DMS53 treated with DMSO at 0.1 percent for 48 hours (cell line): ENCODE data around the gene RNGTT.
"Not testable (repeated sequence)": the region's sequence is repeated elsewhere in the genome, so short reads cannot be mapped to it uniquely, and the experiment has no call there.

Source experiments
- DNase-seq: peaks from one replicate; lab custom pipeline; 2025; ENCODE audit not compliant: unreplicated experiment; lab: John Stamatoyannopoulos, UW

RNGTT gene

DNA sequence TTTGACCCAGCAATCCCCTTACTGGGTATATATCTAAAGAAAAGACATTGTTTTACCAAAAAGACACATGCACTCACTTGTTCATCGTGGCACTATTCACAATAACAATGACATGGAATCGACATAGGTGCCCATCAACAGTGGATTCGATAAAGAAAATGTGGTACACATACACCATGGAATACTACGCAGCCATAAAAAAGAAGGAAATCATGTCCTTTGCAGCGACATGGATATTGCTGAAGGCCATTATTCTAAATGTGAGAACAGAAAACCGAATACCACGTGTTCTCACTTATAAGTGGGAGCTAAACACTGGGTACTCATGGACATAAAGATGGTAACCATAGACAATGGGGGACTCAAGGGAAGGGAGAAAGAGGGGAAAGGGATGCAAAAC, 222.3 kb downstream of the RNGTT start:
- DNase-seq: no peak

DNA sequence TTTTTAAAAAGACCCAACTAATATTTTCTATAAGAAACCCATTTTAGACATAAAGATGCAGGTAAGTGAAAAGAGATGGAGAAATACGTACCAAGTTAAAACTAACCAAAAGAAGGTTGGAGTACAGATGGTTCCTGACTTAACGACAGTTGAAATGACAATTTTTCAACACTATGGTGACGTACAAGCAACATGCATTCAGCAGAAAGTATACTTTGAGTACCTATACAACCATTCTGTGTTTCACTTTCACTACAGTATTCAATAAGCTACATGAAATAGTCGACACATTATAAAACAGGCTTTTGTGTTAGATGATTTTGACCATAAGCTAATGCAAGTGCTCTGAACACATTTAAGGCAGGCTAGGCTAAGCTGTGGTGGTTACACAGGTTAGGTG, 228.9 kb downstream of the RNGTT start:
- DNase-seq: no peak

DNA sequence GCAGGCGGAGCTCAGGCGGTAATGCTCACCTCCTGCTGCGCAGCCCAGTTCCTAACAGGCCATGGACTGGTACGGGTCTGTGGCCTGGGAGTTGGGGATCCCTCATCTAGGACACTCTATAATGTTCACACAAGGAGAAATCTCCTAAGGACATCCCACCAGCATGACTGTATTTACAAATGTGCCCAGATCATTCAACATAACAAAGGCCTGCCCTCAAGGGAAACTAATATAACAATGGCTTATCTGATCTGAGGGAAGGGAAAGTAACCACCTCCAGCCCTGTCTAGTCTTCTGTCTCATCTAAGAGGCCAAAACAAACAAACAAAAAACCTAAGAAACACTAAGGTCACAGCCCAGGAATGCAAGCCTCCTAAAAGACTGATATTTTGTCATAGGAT, 232.8 kb downstream of the RNGTT start:
- DNase-seq: no peak

- no peak for DNase-seq
Measured at GRCh38 chr6:88728756-88729155, 234.7 kb downstream of the RNGTT start.

DNA sequence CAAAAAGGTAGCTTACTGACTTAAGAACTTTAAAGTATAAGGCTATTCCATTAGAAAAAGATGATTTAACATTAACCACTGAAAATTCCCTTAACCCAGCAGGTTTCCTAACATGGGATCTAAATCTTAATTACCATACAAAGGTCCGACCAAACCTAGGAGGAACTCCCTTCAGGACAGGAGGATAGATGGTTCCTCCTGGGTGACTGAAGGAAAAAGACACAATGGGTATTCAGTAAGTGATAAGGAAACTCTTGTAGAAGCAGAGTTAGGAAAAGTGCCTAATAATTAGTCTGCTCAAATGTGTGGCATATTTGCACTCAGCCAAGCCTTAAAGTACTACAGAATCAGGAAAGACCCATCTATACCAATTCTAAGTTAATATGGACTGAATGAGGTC, 237.0 kb downstream of the RNGTT start:
- DNase-seq: not testable (repeated sequence)

- no peak for DNase-seq
Measured at GRCh38 chr6:88725111-88725975, 238.1 kb downstream of the RNGTT start.

DNA sequence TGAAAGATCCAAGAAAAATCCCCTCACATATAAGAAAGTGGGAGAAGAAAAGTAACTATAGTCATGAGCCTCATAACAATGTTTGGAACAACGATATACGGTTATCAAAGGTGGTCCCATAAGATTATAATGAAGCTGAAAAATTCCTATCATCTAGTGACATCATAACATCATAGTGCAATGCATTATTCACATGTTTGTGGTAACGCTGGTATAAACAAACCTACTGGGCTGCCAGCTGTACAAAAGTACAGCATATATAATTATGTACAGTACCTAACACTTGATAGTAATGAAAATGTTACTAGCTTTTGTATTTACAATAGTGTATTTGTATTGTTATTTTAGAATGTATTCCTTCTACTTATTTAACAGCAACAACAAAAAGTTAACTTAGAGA, 240.7 kb downstream of the RNGTT start:
- DNase-seq: no peak

DNA sequence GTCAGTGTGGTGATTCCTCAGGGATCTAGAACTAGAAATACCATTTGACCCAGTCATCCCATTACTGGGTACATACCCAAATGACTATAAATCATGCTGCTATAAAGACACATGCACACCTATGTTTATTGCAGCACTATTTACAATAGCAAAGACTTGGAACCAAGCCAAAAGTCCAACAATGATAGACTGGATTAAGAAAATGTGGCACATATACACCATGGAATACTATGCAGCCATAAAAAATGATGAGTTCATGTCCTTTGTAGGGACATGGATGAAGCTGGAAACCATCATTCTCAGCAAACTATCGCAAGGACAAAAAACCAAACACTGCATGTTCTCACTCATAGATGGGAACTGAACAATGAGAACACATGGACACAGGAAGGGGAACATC, 247.0 kb downstream of the RNGTT start:
- not testable (repeated sequence) for DNase-seq

- DNase-seq: no peak
Measured at GRCh38 chr6:88712243-88712936, 251.0 kb downstream of the RNGTT start.

DNA sequence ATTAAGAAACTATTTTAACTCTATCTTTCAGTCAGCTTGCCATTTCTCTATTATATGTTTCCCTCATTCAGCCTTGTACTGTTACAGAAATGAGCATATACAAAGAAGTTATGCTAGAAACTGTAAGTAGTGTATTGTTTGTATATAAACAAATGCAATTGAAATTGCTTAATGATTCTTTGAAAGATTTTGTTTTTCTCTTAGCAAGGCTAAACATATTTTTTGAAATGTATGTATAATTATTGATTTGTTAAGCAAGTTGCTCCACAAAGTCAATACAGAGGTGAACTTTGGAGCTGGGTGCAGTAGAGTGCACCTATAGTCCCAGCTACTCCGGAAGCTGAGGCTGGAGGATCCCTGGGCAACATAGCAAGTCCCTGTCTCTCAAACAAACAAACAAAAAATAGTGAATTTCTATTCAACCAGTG, 253.6 kb downstream of the RNGTT start:
- DNase-seq: no peak

- DNase-seq: no peak
Measured at GRCh38 chr6:88708197-88708744, 255.1 kb downstream of the RNGTT start.

- no peak for DNase-seq
Measured at GRCh38 chr6:88705601-88706000, 257.8 kb downstream of the RNGTT start.

GRCh38 chr6:88704980-88705379, 258.4 kb downstream of the RNGTT start:
- no peak for DNase-seq

DNA sequence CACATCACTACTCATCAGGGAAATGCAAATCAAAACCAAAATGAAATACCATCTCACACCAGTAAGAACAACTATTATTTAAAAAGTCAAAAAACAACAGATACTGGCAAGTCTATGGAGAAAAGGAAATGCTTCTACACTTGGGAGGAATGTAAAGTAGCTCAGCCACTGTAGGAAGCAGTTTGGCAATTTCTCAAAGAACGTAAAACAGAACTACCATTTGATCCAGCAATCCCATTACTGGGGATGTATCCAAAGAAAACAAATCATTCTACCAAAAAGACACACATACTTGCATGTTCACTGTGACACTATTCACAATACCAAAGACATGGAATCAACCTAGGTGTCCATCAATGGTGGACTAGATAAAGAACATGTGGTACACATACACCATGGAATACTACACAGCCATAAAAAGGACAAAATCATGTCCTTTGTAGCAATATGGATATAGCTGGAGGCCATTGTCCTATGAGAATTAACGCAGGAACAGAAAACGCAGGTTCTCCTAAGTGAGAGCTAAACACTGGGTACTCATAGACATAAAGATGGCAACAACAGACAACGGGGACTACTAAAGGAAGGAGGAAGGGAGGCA, 260.4 kb downstream of the RNGTT start:
- no peak for DNase-seq

DNA sequence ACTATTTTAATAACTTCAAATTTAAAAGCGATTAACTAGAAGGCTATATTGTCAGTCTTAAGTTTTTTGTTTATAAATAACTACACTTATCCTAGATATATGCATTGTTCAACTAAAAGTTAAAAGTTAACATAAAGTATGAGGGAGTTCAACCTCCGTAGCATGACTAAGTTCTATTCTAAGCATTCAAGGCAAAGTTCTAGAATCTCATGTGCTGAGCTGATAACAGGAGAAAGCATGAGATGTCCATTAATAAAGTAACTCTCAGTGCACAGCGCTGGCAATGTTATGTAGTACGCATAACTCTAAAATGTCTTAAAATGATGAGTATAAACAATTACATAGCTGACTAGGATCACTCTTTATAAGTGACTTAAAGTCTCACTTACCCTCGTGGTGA, 264.8 kb downstream of the RNGTT start:
- no peak for DNase-seq

DNA sequence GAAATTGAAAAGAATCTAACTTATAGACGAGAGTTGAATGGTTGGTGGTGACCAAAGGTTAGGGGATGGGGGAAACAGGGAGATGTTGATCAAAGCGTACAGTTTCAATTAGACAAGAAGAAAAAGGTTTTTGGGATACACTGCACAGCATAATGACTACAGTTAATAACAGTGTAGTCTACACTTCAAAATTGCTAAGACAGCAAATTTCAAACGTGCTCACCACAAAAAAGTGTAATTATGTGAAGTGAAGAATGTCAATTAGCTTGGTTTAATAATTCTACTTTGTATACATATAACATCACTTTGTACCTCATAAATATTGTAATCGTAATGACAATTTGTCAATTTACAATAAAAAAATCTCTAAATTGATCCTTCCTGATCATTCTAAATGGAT, 267.5 kb downstream of the RNGTT start:
- no peak for DNase-seq

- no peak for DNase-seq
Measured at GRCh38 chr6:88683734-88684133, 279.7 kb downstream of the RNGTT start.

- no peak for DNase-seq
Measured at GRCh38 chr6:88680654-88681053, 282.8 kb downstream of the RNGTT start.

- DNase-seq: no peak
Measured at GRCh38 chr6:88679841-88680240, 283.6 kb downstream of the RNGTT start.

DNA sequence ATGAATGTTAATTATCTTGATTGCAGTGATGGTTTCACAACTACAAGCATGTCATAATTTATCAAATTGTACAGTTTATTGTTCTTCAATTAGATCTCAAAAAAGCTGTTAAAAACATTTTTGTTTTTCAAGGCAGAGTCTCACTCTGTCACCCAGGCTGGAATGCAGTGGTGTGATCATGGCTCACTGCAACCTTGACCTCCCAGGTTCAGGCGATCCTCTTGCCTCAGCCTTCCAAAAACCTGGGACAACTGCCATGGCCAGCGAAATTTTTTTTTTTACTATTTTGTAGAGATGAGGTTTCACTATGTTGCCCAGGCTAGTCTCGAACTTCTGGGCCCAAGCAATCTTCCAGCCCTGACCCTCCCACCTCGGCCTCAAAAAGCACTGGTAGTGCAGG, 286.1 kb downstream of the RNGTT start:
- no peak for DNase-seq

DNA sequence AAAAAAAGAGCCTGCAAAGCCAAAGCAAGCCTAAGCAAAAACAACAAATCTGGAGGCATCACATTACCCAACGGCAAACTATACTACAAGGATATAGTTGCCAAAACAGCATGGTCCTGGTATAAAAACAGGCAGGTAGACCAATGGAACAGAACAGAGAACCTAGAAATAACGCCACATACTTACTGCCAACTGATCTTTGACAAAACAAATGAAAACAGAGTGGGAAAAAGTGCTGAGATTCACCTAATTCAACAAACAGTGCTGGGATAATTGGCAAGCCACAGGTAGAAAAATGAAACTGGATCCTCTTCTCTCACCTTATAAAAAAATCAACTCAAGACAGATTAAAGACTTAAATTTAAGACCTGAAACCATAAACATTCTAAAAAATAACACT, 291.8 kb downstream of the RNGTT start:
- no peak for DNase-seq

DNA sequence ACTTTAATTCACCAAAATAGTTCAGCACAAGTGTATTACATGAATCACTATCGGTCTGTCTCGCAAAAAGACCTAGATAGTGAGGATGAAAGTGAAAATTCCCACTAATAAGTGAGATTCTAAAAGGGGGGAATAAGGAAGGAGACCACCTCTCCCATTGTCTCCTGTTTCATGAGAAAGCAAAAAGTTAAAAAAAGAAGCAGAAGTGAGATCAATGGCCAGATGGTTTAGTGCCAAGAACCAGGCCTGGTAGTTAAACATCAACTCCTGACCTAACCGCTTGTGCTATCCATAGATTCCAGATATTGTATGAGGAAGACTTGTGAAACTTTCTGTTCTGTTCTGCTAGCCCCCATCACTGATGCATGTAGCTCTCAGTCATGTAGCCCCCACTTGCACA, 293.0 kb downstream of the RNGTT start:
- DNase-seq: no peak
